Hepatocyte (in vitro differentiated cells): ENCODE results near the gene MICAL2.

ENCODE experiments used
- EZH2 ChIP-seq: fragments of 200-600 bp; sonication (generic); IDR thresholded peaks from 2 replicates; pipeline ENCODE4 v1.6.1; 2016; ENCODE audit warnings: antibody characterized with exemption, mild to moderate bottlenecking, borderline replicate concordance
- EZH2phosphoT487 ChIP-seq: fragments of 200-600 bp; sonication (generic); IDR thresholded peaks from one replicate; pipeline ENCODE4 v1.6.1; 2018; ENCODE audit warnings: antibody characterized with exemption, mild to moderate bottlenecking, low read depth, moderate library complexity; ENCODE audit not compliant: unreplicated experiment, severe bottlenecking
- TF ChIP-seq, protein P1 (sequence below): fragments of 200-600 bp; sonication (generic); IDR thresholded peaks from 2 replicates; pipeline ENCODE4 v1.5.1; 2016; ENCODE audit warnings: antibody characterized with exemption, mild to moderate bottlenecking; ENCODE audit not compliant: poor library complexity

DNA sequence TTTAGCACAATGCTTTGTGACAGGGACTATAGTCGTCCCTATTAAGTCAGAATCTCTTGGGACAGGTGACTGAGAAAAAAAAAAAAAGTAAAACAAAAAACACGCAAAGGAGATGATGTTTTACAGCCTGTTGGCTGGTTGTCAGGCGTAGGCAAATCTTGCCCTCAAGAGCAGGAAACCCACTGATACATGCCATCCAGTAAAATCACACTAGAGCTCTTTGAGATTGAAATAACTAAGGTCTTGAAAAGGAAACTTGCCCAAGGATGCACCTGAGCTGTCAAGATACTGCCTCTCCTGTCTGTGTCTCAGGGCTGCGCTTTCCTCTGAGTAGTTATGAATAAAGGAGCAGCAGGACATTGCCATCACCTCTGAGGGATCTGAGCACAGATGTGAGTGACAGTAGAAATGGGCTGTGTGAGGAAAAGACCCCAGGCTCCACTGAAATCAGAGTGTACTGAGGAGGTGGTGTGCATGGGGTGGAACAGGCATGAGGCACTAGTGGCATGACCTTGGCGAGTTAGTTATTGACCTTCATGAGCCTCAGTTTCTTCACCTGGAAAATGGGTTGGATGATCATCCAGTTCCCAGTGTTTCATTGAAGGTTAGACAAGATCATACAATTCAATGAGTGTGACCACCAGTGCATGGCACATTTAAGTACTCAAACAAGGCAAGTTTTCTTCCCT lies 23.3 kb downstream of the MICAL2 start:
- TF ChIP-seq, protein P1, sequence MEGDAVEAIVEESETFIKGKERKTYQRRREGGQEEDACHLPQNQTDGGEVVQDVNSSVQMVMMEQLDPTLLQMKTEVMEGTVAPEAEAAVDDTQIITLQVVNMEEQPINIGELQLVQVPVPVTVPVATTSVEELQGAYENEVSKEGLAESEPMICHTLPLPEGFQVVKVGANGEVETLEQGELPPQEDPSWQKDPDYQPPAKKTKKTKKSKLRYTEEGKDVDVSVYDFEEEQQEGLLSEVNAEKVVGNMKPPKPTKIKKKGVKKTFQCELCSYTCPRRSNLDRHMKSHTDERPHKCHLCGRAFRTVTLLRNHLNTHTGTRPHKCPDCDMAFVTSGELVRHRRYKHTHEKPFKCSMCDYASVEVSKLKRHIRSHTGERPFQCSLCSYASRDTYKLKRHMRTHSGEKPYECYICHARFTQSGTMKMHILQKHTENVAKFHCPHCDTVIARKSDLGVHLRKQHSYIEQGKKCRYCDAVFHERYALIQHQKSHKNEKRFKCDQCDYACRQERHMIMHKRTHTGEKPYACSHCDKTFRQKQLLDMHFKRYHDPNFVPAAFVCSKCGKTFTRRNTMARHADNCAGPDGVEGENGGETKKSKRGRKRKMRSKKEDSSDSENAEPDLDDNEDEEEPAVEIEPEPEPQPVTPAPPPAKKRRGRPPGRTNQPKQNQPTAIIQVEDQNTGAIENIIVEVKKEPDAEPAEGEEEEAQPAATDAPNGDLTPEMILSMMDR = no peak
- TF ChIP-seq EZH2 (no peak), EZH2phosphoT487 (no peak)
